ENCODE measurements around the gene TSGA10IP. TPM values are rescaled to one million over a fixed set of nuclear protein-coding genes. Genes with fewer than 3 reads are reported as not detected.

TSGA10IP gene
- under 1 TPM in 1 of 9 donors, not detected in 8; 0.51 TPM for total RNA-seq
- not detected for polyA plus RNA-seq
- long read RNA-seq, donor 1, result 0 reads
- long read RNA-seq, donor 2, result 0 reads
- long read RNA-seq, donor 3, result 0 reads

- Histone ChIP-seq H3K27ac (no peak within 1 kb of the TSS), H3K4me1 (peaks cover 0 to 19% (median 0%) of the 10 kb centered on the region in 12 donors), H3K4me3 (no peak within 1 kb of the TSS), H3K9me3 (no peaks in the 10 kb centered on the region), H3K36me3 (no peaks in the 10 kb centered on the region), H3K27me3 (peaks cover 0 to 12% (median 0%) of the 10 kb centered on the region in 9 donors)
- 52 to 57% (median 55%) methylated on average over 12 to 13 of the region's 13 CpGs for WGBS, 4 donors
- DNase-seq (no peak), ATAC-seq (no peak)
- intact Hi-C loops (cut with DNase I), result no loop called here
- TF ChIP-seq CTCF (IDR thresholded peaks at IDR 0.05) (no peak), POLR2A (IDR thresholded peaks at IDR 0.05) (no peak)
These were observed at the start of gene TSGA10IP for GRCh38 chr11:65945430-65945911. TSS of gene TSGA10IP (plus strand) at chr11:65945480. CDS start at chr11:65945676, 196 bp downstream.

- H3K36me3 ChIP-seq, result no peaks in the 10 kb centered on the region
- H3K4me3 ChIP-seq, result no peak overlapping the region
- no peak overlapping the region for H3K27ac ChIP-seq
- peaks cover 9 to 60% (median 41%) of the 10 kb centered on the region in 12 donors for H3K4me1 ChIP-seq
- no peaks in the 10 kb centered on the region for H3K9me3 ChIP-seq
- TF ChIP-seq CTCF (IDR thresholded peaks at IDR 0.05), result no peak
- TF ChIP-seq POLR2A (IDR thresholded peaks at IDR 0.05), result no peak
- DNase-seq, result no peak
- intact Hi-C loops (cut with DNase I), result no loop called here
- no peak for ATAC-seq
- peaks cover 0 to 15% (median 0%) of the 10 kb centered on the region in 9 donors for H3K27me3 ChIP-seq
- 88 to 94% (median 92%) methylated on average over 3 to 5 of the region's 5 CpGs for WGBS, 4 donors
These were observed 49.7 kb upstream of the TSGA10IP start for GRCh38 chr11:65895482-65895981.

GRCh38 chr11:65896034-65896999 lies 49.0 kb upstream of the TSGA10IP start:
- intact Hi-C loops (cut with DNase I), result no loop called here

More at GRCh38 chr11:65896034-65896999, 49.0 kb upstream of the TSGA10IP start:
- Histone ChIP-seq H3K27ac (no peak overlapping the region), H3K27me3 (peaks cover 0 to 15% (median 0%) of the 10 kb centered on the region in 9 donors), H3K4me1 (peaks cover 9 to 63% (median 43%) of the 10 kb centered on the region in 12 donors), H3K9me3 (no peaks in the 10 kb centered on the region), H3K36me3 (no peaks in the 10 kb centered on the region), H3K4me3 (no peak overlapping the region)
- TF ChIP-seq CTCF (IDR thresholded peaks at IDR 0.05) (no peak), POLR2A (IDR thresholded peaks at IDR 0.05) (no peak)
- ATAC-seq (no peak), DNase-seq (peak in 1 of 5 donors; percentile 51)
- WGBS, 4 donors, result 93 to 97% (median 95%) methylated on average over 12 to 14 of the region's 14 CpGs

Measured in heart left ventricle (tissue), 16 donors.